HG03097 (cell line): ENCODE results near the gene FAM89A.
"Not testable (repeated sequence)": the region's sequence is repeated elsewhere in the genome, so short reads cannot be mapped to it uniquely, and the experiment has no call there.

Source experiments
- ATAC-seq: cut with Tn5 transposase; IDR thresholded peaks from one replicate; pipeline ENCODE4 v1.9.1; 2021; ENCODE audit not compliant: unreplicated experiment, low FRiP score

Gene FAM89A

DNA sequence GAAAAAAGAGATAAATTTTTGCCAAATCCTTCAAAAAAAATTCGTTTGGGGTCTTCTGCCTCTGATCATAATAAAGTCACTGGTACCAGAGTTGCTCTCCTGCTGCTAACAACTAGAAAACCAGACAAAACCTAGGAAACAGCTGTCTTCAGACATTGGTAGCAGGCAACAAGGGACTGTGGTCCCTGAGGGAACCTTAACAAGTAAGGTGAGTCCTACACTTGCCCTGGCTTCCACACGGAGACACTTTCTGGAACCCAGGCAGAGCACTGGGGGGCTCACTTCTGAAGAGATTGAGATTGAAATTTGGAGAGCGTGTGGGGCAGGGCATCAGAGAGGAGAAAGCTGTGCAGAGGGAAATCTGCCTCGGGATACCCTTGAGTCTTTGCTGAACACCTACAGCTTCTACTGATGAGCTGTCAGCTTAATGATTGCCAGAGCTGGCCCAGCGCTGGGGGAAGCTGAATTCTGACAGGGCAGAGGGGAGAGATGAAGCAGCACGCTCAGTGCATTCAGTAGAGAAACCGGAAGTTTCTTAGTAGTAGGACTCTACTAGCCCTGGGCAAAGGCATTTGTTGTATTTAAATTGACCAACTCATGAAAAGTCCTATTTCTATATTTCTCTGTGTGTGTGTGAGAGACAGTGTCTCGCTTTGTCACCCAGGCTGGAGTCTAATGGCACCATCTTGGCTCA, 18.5 kb upstream of the FAM89A start:
- ATAC-seq = no peak

DNA sequence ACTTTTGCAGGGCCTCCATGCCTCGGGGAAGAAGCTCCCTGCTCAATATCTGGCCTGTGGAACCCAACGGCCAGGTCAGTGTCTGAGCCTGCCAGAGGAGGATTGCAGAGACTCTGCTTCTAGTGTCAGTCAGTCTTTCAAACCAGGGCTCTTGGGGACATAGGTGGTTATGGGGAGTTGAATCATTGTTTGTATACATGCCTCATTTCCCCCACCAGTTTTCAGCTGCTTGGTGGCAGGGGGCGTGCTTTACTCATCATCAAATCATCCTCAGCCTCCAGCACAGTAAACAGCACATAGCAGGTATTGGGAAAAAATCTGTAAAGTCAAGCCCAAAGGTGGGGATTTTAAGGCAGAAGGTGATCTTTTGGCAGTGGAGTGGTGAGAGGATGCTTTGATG, 17.4 kb upstream of the FAM89A start:
- no peak for ATAC-seq

- no peak for ATAC-seq
These were observed 15.2 kb upstream of the FAM89A start for GRCh38 chr1:231055271-231055670.

- peak; percentile 63 for ATAC-seq
These were observed 13.6 kb upstream of the FAM89A start for GRCh38 chr1:231053493-231054162.

- ATAC-seq = no peak
These were observed 12.7 kb upstream of the FAM89A start for GRCh38 chr1:231052777-231053176.

GRCh38 chr1:231050932-231051331, 10.9 kb upstream of the FAM89A start:
- ATAC-seq = not testable (repeated sequence)

GRCh38 chr1:231050395-231050794, 10.3 kb upstream of the FAM89A start:
- ATAC-seq = no peak

DNA sequence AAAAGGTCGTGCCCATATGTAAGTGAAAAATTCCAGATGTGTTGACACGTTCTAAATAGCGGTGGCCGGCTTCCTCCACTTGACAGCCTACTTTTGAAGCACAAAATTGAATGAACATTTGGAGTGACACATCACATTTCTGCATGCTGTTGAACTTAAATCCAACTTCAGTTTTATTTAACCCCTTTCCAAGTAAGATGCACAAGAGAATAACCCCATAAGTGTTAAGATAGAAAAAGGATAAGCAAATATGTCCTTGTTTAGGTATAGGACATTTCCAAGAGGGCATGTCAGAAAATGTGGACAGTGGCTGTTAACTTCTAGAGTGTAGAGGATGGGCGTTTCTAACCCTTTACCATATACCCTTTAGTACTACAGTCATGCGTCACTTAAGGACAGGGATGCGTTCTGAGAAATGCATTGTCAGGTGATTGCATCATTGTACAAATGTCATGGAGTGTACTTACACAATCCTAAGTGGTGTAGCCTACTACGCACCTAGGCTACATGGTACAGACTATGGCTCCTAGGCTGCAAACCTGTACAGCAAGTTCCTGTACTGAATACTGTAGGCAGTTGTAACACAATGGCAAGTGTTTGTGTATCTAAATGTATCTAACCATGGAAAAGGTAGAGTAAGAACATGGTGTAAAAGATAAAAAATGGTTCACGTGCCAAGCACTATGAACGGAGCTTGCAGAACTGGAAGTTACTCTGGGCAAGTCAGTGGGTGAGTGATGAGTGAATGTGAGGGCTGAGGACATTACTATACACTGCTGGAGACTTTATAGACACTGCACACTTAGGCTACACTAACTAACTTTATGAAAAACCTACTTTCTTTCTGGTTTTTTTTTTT, 9.3 kb upstream of the FAM89A start:
- ATAC-seq = no peak

DNA sequence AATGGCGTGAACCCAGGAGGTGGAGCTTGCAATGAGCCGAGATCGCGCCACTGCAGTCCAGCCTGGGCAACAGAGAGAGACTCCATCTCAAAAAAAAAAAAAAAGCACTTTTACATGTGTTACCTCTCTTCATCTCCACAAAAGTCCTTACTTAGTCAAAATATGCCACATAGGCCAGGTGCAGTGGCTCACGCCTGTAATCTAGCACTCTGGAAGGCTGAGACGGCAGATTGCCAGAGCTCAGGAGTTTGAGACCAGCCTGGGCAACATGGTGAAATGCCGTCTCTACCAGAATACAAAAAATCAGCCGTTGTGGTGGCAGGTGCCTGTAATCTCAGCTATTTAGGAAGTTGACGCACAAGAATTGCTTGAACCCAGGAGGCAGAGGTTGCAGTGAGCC, 8.4 kb upstream of the FAM89A start:
- ATAC-seq = not testable (repeated sequence)

GRCh38 chr1:231047529-231047928, 7.5 kb upstream of the FAM89A start:
- not testable (repeated sequence) for ATAC-seq

DNA sequence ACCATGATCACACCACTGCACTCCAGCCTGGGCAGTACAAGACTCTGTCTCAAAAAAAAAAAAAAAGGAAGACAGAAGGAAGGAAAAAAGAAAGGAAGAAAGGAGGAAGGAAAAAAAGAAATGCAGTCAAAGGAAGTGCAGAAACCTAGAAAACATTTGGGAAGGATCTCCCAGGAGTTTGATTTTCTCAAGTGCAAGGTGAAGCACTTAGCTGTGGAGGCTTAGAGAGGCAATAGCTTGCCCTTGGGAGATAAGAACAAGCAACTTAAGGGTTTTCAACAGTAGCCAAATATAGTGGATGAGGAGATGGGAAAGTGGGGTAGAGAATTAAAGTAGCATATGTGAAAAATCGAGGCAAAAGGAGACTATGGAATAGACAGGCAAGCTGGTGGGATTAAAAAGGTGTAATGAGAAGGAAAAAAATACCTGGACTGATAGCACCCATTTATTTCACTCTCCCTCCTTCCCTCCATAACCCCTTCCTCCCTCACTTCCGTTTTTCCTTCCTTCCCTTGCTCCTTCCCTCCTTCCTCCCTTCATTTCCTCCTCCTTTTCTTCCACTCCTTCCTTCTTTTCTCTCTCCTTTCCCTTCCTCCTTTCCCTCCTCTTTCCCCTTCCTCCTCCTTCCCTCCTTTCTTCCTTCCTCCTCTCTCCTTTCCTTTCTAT, 6.8 kb upstream of the FAM89A start:
- no peak for ATAC-seq

GRCh38 chr1:231045921-231046729, 6.1 kb upstream of the FAM89A start:
- ATAC-seq = not testable (repeated sequence)

GRCh38 chr1:231045286-231045685, 5.2 kb upstream of the FAM89A start:
- ATAC-seq = no peak

DNA sequence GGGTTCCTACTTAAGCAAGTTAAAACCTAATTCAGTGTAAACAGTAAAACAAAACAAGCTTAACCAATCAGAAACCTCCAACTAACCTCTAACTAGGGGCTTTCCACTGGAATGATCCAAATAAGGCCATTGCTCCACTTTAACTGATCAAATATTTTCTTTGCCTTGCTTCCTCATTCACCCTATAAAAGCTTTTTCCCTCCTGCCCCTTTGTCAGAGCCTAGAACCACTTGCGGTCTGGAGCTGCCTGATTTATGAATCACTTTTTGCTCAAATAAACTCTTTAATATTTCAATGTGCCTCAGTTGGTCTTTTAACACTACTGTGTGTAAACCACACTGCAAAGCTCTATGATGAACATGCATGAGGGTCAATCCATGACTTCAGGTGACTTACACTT, 4.5 kb upstream of the FAM89A start:
- no peak for ATAC-seq

GRCh38 chr1:231041719-231042261, 1.7 kb upstream of the FAM89A start:
- no peak for ATAC-seq

GRCh38 chr1:231040800-231041718, 1.0 kb upstream of the FAM89A start:
- no peak for ATAC-seq

DNA sequence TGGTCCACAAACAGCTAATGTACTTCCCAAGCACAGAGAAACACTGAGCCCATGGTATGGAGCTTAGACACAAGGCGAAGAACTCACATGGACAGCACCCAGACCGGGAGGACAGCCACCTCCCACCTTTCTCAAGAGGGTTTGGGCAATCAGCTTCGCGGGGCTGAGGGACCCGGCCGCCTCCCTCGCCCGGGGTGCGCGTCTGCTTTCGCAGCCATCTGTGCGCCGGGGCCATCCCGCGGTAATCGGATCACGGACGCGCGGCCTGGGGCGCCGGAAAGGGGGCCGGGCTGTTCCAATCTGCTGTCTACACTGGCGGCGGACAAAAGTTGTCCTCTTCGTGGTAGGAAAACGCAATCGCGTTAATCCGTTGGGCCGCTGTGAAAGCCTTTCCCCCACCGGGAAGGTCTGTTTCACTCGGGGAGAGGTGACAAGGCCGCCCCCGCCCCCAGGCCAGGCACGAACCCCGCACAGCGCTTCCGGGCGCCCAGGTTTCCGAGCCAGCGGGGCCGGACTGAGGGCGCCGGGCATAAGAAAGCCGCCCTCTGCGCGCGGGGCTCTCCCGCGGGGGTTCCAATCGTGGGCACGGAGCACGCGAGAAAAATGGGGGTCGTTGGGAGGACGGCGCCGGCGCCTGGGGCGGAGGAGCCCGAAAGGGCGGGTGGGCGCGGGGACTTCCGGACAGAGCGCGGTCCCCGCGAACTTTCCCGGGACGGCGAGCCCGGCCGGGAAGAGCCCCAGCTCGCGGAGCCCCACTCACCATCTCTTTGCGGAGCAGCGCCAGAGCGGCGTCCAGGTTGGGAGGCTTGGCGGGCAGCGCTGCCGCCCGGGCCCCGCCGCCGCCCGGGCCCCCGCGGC, 664 bp downstream of the FAM89A start:
- ATAC-seq = no peak
